ENCODE measurements around the gene TMEM132C. TPM values are rescaled to one million over a fixed set of nuclear protein-coding genes. Genes with fewer than 3 reads are reported as not detected.

TMEM132C gene
- total RNA-seq, 1 experiment from 2014 or later = not detected

GRCh38 chr12:128339631-128340030, 72.7 kb downstream of the TMEM132C start:
- no peaks in the 10 kb centered on the region for H3K27me3 Mint-ChIP-seq (ENCODE audit: insufficient read depth, unreplicated experiment)
- POLR2A ChIA-PET = no interaction called here
- H3K4me1 Mint-ChIP-seq (ENCODE audit: insufficient read depth, unreplicated experiment) = no peaks in the 10 kb centered on the region
- intact Hi-C loops (cut with micrococcal nuclease) = no loop called here
- no TSS peak for BruUV-seq (replicated peaks)
- CTCF ChIA-PET = interaction anchor here (0.6 to 0.7 kb wide), 2 partner anchors 343 to 362 kb away, joined by 3 read pairs; no protein-coding TSS in a partner anchor
- H3K27ac Mint-ChIP-seq (ENCODE audit: low read depth, unreplicated experiment) = no peak overlapping the region
- no peaks in the 10 kb centered on the region for H3K36me3 Mint-ChIP-seq (ENCODE audit: insufficient read depth, unreplicated experiment)
- no peak overlapping the region for H3K4me3 Mint-ChIP-seq (ENCODE audit: unreplicated experiment)
- H3K9me3 Mint-ChIP-seq (ENCODE audit: unreplicated experiment) = peaks cover 23% of the 10 kb centered on the region
- no peak for TF ChIP-seq CTCF (IDR thresholded peaks at IDR 0.05; ENCODE audit: unreplicated experiment)
- no peak for DNase-seq (ENCODE audit: unreplicated experiment)

GRCh38 chr12:128353301-128353700, 86.3 kb downstream of the TMEM132C start:
- Mint-ChIP-seq H3K4me1 (ENCODE audit: insufficient read depth, unreplicated experiment) (no peaks in the 10 kb centered on the region), H3K9me3 (ENCODE audit: unreplicated experiment) (peaks cover 48% of the 10 kb centered on the region), H3K4me3 (ENCODE audit: unreplicated experiment) (no peak overlapping the region), H3K27me3 (ENCODE audit: insufficient read depth, unreplicated experiment) (no peaks in the 10 kb centered on the region), H3K27ac (ENCODE audit: low read depth, unreplicated experiment) (no peak overlapping the region), H3K36me3 (ENCODE audit: insufficient read depth, unreplicated experiment) (no peaks in the 10 kb centered on the region)
- POLR2A ChIA-PET = no interaction called here
- no peak for TF ChIP-seq CTCF (IDR thresholded peaks at IDR 0.05; ENCODE audit: unreplicated experiment)
- intact Hi-C loops (cut with micrococcal nuclease) = no loop called here
- no TSS peak for BruUV-seq (replicated peaks)
- CTCF ChIA-PET = no interaction called here
- DNase-seq (ENCODE audit: unreplicated experiment) = no peak

GRCh38 chr12:128356547-128356946, 89.6 kb downstream of the TMEM132C start:
- Mint-ChIP-seq H3K4me3 (ENCODE audit: unreplicated experiment) (no peak overlapping the region), H3K27me3 (ENCODE audit: insufficient read depth, unreplicated experiment) (no peaks in the 10 kb centered on the region), H3K36me3 (ENCODE audit: insufficient read depth, unreplicated experiment) (peaks cover 6% of the 10 kb centered on the region), H3K4me1 (ENCODE audit: insufficient read depth, unreplicated experiment) (no peaks in the 10 kb centered on the region), H3K9me3 (ENCODE audit: unreplicated experiment) (peaks cover 47% of the 10 kb centered on the region), H3K27ac (ENCODE audit: low read depth, unreplicated experiment) (no peak overlapping the region)
- intact Hi-C loops (cut with micrococcal nuclease) = no loop called here
- ChIA-PET POLR2A (no interaction called here), CTCF (no interaction called here)
- no peak for TF ChIP-seq CTCF (IDR thresholded peaks at IDR 0.05; ENCODE audit: unreplicated experiment)
- no TSS peak for BruUV-seq (replicated peaks)
- DNase-seq (ENCODE audit: unreplicated experiment) = no peak

- ChIA-PET CTCF (no interaction called here), POLR2A (no interaction called here)
- no peak overlapping the region for H3K4me3 Mint-ChIP-seq (ENCODE audit: unreplicated experiment)
- peaks cover 27% of the 10 kb centered on the region for H3K9me3 Mint-ChIP-seq (ENCODE audit: unreplicated experiment)
- H3K27ac Mint-ChIP-seq (ENCODE audit: low read depth, unreplicated experiment) = no peak overlapping the region
- TF ChIP-seq CTCF (IDR thresholded peaks at IDR 0.05; ENCODE audit: unreplicated experiment) = no peak
- H3K36me3 Mint-ChIP-seq (ENCODE audit: insufficient read depth, unreplicated experiment) = peaks cover 6% of the 10 kb centered on the region
- H3K4me1 Mint-ChIP-seq (ENCODE audit: insufficient read depth, unreplicated experiment) = no peaks in the 10 kb centered on the region
- intact Hi-C loops (cut with micrococcal nuclease) = no loop called here
- BruUV-seq (replicated peaks) = no TSS peak
- no peak for DNase-seq (ENCODE audit: unreplicated experiment)
- H3K27me3 Mint-ChIP-seq (ENCODE audit: insufficient read depth, unreplicated experiment) = no peaks in the 10 kb centered on the region
Observed at GRCh38 chr12:128361400-128361995, 94.5 kb downstream of the TMEM132C start.
